Endothelial cell (in vitro differentiated cells): Measurements from ENCODE around the gene PARD6G. TPM values are rescaled to one million over a fixed set of nuclear protein-coding genes. Genes with fewer than 3 reads are reported as not detected.
A peak's percentile ranks its signal among the peaks of the same experiment; 100 is the strongest.

Experiments used
- DNase-seq: peaks from one replicate; pipeline ENCODE4 v3.0.0; 2021; ENCODE audit warnings: low spot score
- H3K27ac Mint-ChIP-seq: one replicate; pipeline ENCODE4 v1.8.0; 2021; ENCODE audit warnings: mixed read lengths, inconsistent platforms; ENCODE audit not compliant: unreplicated experiment
- H3K27me3 Mint-ChIP-seq: one replicate; pipeline ENCODE4 v1.8.0; 2021; ENCODE audit warnings: mild to moderate bottlenecking, moderate library complexity, mixed read lengths, inconsistent platforms; ENCODE audit not compliant: unreplicated experiment
- H3K36me3 Mint-ChIP-seq: one replicate; pipeline ENCODE4 v1.8.0; 2021; ENCODE audit warnings: mild to moderate bottlenecking, low read depth, mixed read lengths, inconsistent platforms; ENCODE audit not compliant: unreplicated experiment
- H3K4me1 Mint-ChIP-seq: one replicate; pipeline ENCODE4 v1.8.0; 2021; ENCODE audit warnings: mild to moderate bottlenecking, mixed read lengths, inconsistent platforms; ENCODE audit not compliant: unreplicated experiment
- H3K4me3 Mint-ChIP-seq: one replicate; pipeline ENCODE4 v1.8.0; 2021; ENCODE audit warnings: mild to moderate bottlenecking, mixed read lengths, inconsistent platforms; ENCODE audit not compliant: unreplicated experiment
- H3K9me3 Mint-ChIP-seq: one replicate; pipeline ENCODE4 v1.8.0; 2021; ENCODE audit warnings: mixed read lengths, inconsistent platforms; ENCODE audit not compliant: unreplicated experiment
- total RNA-seq: library from RNA; stranded (reverse); fragmentation: NEBNext Ultra II Directional; extraction: Animal tissue kit (Norgen Biotek cat#: 25700); gene quantifications from one replicate; pipeline ENCODE4 v1.2.1, GENCODE V29; 2021; ENCODE audit not compliant: unreplicated experiment
- TF ChIP-seq, protein P1 (sequence below): fragments of 200-600 bp; sonication (generic); IDR thresholded peaks from one replicate; pipeline ENCODE4 v1.5.0; 2021; ENCODE audit warnings: antibody characterized with exemption; ENCODE audit not compliant: unreplicated experiment

Gene PARD6G
- total RNA-seq, 1 donor from 2014 or later = 10.4 TPM

DNA sequence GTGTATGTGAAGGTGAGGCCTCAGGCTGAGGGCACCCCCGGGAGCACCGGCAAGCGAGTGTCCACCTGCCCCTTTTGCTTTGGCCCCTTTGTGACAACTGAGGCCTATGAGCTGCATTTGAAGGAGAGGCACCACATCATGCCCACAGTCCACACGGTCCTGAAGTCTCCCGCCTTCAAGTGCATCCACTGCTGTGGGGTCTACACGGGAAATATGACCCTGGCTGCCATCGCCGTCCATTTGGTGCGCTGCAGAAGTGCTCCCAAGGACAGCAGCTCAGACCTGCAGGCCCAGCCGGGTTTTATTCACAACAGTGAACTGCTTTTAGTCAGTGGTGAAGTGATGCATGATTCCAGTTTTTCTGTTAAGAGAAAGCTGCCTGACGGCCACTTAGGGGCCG, 109.3 kb downstream of the PARD6G start:
- Mint-ChIP-seq H3K4me1 (no peaks in the 10 kb centered on the region), H3K4me3 (no peak overlapping the region), H3K27ac (no peak overlapping the region), H3K36me3 (peaks cover 19% of the 10 kb centered on the region), H3K27me3 (no peaks in the 10 kb centered on the region), H3K9me3 (no peaks in the 10 kb centered on the region)
- DNase-seq = no peak
- TF ChIP-seq, protein P1, sequence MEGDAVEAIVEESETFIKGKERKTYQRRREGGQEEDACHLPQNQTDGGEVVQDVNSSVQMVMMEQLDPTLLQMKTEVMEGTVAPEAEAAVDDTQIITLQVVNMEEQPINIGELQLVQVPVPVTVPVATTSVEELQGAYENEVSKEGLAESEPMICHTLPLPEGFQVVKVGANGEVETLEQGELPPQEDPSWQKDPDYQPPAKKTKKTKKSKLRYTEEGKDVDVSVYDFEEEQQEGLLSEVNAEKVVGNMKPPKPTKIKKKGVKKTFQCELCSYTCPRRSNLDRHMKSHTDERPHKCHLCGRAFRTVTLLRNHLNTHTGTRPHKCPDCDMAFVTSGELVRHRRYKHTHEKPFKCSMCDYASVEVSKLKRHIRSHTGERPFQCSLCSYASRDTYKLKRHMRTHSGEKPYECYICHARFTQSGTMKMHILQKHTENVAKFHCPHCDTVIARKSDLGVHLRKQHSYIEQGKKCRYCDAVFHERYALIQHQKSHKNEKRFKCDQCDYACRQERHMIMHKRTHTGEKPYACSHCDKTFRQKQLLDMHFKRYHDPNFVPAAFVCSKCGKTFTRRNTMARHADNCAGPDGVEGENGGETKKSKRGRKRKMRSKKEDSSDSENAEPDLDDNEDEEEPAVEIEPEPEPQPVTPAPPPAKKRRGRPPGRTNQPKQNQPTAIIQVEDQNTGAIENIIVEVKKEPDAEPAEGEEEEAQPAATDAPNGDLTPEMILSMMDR = no peak

DNA sequence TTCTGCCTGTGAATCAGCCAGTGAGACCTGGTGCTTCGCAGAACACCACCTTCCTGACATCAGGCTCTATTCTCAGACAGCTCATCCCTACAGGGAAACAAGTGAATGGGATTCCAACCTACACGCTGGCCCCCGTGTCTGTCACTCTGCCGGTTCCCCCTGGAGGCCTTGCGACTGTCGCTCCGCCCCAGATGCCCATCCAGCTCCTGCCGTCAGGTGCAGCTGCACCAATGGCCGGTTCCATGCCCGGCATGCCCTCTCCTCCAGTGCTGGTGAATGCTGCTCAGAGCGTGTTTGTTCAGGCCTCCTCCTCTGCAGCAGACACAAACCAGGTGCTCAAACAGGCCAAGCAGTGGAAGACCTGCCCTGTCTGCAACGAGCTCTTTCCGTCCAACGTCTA, 110.2 kb downstream of the PARD6G start:
- no peak for DNase-seq
- H3K27me3 Mint-ChIP-seq = no peaks in the 10 kb centered on the region
- TF ChIP-seq, protein P1 = no peak
- peaks cover 21% of the 10 kb centered on the region for H3K36me3 Mint-ChIP-seq
- peak overlapping the region; percentile 54 for H3K4me3 Mint-ChIP-seq
- H3K27ac Mint-ChIP-seq = no peak overlapping the region
- H3K4me1 Mint-ChIP-seq = peaks cover under 1% of the 10 kb centered on the region
- H3K9me3 Mint-ChIP-seq = no peaks in the 10 kb centered on the region

DNA sequence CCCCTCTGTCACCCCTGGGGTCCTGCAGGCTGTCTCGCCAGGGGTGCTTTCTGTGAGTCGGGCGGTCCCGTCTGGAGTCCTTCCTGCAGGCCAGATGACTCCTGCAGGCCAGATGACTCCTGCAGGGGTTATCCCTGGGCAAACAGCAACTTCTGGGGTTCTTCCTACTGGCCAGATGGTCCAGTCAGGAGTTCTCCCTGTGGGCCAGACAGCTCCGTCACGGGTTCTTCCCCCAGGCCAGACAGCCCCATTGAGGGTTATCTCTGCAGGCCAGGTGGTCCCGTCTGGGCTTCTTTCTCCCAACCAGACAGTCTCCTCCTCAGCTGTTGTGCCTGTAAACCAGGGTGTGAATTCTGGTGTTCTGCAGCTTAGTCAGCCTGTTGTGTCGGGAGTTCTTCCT, 110.6 kb downstream of the PARD6G start:
- no peak overlapping the region for H3K27ac Mint-ChIP-seq
- H3K9me3 Mint-ChIP-seq = no peaks in the 10 kb centered on the region
- H3K4me3 Mint-ChIP-seq = no peak overlapping the region
- peaks cover 3% of the 10 kb centered on the region for H3K4me1 Mint-ChIP-seq
- TF ChIP-seq, protein P1 = no peak
- no peaks in the 10 kb centered on the region for H3K27me3 Mint-ChIP-seq
- H3K36me3 Mint-ChIP-seq = peaks cover 23% of the 10 kb centered on the region
- DNase-seq = no peak

DNA sequence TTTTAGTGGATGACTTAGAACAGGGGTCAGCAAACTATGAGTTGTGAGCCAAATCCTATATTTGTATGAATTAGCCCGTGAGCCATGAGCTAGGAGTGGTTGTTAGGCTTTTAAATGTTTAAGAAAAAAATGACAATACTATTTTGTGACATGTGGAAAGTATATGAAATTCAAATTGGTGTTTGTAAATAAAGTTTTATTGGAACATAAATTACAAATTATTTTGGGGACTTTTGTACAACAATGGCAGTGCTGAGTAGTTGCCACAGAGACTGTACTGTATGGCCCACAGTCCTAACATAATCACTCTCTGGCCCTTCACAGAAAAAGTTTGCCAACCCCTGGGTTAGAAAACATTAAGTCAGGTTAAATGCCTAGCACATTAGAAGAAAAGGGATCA, 112.2 kb downstream of the PARD6G start:
- H3K27me3 Mint-ChIP-seq = peaks cover 1% of the 10 kb centered on the region
- TF ChIP-seq, protein P1 = no peak
- H3K4me3 Mint-ChIP-seq = no peak overlapping the region
- H3K9me3 Mint-ChIP-seq = no peaks in the 10 kb centered on the region
- no peak for DNase-seq
- peaks cover 3% of the 10 kb centered on the region for H3K4me1 Mint-ChIP-seq
- H3K27ac Mint-ChIP-seq = no peak overlapping the region
- peaks cover 26% of the 10 kb centered on the region for H3K36me3 Mint-ChIP-seq

DNA sequence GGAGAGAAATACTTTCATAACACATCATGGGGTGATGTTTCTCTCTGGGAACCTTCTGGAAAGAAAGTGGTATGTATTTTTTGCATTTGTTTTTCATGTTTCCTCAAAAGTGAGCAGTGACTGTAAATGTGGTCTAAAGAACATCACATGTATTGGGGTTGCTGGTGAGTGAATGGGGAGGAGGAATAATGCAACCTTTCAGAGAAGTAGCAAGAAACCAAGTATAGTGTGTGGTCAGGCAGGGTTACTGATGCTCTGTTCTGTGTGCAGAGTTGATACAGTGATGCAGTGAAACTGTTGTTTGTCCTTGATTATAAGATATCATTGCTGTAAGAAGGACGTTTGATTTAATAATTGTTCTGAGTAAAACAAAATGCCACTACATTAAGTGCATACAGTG, 114.2 kb downstream of the PARD6G start:
- Mint-ChIP-seq H3K4me1 (peaks cover 3% of the 10 kb centered on the region), H3K9me3 (no peaks in the 10 kb centered on the region), H3K27ac (peak overlapping the region; percentile 16), H3K36me3 (peaks cover 26% of the 10 kb centered on the region), H3K4me3 (no peak overlapping the region), H3K27me3 (peaks cover 1% of the 10 kb centered on the region)
- no peak for DNase-seq
- TF ChIP-seq, protein P1 = no peak
